ENCODE measurements around the gene TRIM7. TPM values are rescaled to one million over a fixed set of nuclear protein-coding genes. Genes with fewer than 3 reads are reported as not detected.

TRIM7 gene
- total and polyA plus RNA-seq, 2 donors (not counting 1 experiment from before 2014, with no cell fraction given), result 4.7 to 7.3 TPM

DNA sequence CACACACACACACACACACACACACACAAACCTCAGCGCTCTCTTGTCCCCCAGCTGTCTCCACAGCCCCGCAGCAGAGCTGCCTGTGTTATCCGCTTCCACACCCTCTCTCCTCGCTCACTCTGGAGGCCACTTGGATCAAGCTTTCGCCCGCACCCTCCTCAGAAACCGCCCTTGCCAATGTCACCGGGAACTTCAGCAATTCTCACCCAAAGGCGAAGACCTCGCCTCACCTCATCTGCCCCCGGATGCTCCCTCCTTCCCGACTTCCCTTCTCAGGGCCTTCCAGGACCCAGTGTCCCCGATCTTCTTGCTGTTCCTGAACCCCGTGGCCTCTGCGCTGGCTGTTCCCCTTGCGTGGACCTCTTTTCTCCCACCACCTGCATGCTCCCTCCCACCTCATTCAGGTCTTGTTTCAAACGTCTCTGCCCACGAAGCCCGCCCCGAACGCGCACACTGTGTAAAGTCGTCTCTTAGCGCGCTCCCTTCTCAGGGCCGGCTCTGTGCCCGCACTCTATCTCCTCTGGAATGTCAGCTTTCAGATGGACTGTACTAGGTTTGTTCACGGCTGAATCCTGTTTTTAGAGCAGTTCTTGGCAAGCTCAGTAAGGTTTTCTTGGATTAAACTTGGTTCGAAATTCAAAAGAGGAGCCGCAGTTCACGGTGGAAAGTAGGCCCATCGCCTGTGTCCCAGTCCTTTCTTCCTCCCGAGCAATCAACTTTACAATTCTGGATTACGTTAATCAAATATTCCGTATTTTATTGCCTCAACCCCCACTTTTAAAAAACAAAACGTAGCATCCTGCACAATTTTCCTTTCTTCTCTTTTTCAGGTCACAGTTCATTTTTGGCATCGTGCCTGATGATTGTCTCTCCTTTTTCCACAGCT lies 1.0 kb upstream of the TRIM7 start:
- Histone ChIP-seq H3K9ac (ENCODE audit: insufficient read depth, low read length) (no peak overlapping the region), H3K4me3 (replicated peaks in 1 of 4; ENCODE audit: control extremely low read depth in 1 of 4, insufficient read depth in 1 of 4, low read depth in 3 of 4, low read length in 4 of 4) (peak overlapping the region; percentile 9 to 62 (median 28)), H3K4me2 (ENCODE audit: extremely low read depth, insufficient read depth, low read length) (peak overlapping the region; percentile 81), H3K9me3 (ENCODE audit: control insufficient read depth, insufficient read depth, low read depth, low read length) (no peaks in the 10 kb centered on the region), H2AFZ (ENCODE audit: low read length) (peak overlapping the region; percentile 31), H3K27ac (ENCODE audit: insufficient read depth, low read length) (no peak overlapping the region), H3K27me3 (ENCODE audit: control insufficient read depth, insufficient read depth, low read length) (no peaks in the 10 kb centered on the region), H3K79me2 (ENCODE audit: control insufficient read depth, insufficient read depth, low read length) (no peaks in the 10 kb centered on the region), H3K36me3 (ENCODE audit: control insufficient read depth, insufficient read depth, low read length) (no peaks in the 10 kb centered on the region), H3K4me1 (ENCODE audit: control insufficient read depth, extremely low read depth, insufficient read depth, low read length) (peaks cover 8% of the 10 kb centered on the region), H4K20me1 (ENCODE audit: control insufficient read depth, extremely low read depth, insufficient read depth, low read length) (no peaks in the 10 kb centered on the region)
- TF ChIP-seq EZH2 (IDR thresholded peaks at IDR 0.05; ENCODE audit: low read length, missing control alignments), result no peak
- TF ChIP-seq, protein P1, sequence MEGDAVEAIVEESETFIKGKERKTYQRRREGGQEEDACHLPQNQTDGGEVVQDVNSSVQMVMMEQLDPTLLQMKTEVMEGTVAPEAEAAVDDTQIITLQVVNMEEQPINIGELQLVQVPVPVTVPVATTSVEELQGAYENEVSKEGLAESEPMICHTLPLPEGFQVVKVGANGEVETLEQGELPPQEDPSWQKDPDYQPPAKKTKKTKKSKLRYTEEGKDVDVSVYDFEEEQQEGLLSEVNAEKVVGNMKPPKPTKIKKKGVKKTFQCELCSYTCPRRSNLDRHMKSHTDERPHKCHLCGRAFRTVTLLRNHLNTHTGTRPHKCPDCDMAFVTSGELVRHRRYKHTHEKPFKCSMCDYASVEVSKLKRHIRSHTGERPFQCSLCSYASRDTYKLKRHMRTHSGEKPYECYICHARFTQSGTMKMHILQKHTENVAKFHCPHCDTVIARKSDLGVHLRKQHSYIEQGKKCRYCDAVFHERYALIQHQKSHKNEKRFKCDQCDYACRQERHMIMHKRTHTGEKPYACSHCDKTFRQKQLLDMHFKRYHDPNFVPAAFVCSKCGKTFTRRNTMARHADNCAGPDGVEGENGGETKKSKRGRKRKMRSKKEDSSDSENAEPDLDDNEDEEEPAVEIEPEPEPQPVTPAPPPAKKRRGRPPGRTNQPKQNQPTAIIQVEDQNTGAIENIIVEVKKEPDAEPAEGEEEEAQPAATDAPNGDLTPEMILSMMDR (conservative IDR thresholded peaks at IDR 0.05 in 1 of 2, IDR thresholded peaks at IDR 0.05 in 1 of 2; ENCODE audit: low read depth in 1 of 2, low read length in 2 of 2), result no peak
- DNase-seq (ENCODE audit: low read depth in 2 of 2), result peak; percentile 31 to 39

DNA sequence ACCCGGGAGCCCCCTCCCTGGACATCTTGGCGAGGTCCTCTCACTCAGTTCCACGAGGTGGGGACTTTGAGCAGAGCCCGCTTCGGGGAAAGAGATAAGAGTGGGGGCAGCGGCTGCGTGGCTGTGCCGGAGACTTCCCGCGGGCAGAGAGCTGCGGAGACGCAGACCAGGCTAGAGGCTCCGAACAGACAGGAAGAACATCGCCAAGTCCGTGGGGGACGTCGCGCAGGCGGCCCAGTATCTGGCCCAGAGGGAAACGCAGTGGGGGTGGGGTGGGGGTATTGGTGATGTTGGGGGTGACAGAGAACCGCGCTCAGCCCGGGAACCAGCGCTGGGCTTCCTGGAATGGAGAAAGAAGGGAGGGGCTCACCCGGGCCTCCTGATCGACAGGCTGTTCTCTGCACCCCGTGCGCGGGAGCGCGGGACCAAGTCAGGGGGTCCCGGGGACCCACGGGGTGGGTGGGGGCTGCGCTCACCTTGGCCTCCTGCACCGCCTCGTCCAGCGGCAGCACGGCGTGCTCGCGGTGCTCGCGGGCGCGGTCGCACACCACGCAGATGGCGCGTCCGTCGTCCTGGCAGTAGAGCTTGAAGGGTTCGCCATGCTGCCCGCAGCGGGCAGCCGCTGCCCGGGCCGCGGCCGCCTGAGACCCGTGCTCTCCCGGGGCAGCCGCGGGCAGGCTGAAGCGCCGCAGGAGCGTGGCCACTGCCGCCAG lies 727 bp downstream of the TRIM7 start:
- Histone ChIP-seq H3K27ac (ENCODE audit: insufficient read depth, low read length) (no peak overlapping the region), H2AFZ (ENCODE audit: low read length) (peak overlapping the region; percentile 31), H3K9ac (ENCODE audit: insufficient read depth, low read length) (peak overlapping the region; percentile 58), H4K20me1 (ENCODE audit: control insufficient read depth, extremely low read depth, insufficient read depth, low read length) (no peaks in the 10 kb centered on the region), H3K4me1 (ENCODE audit: control insufficient read depth, extremely low read depth, insufficient read depth, low read length) (peaks cover 8% of the 10 kb centered on the region), H3K27me3 (ENCODE audit: control insufficient read depth, insufficient read depth, low read length) (no peaks in the 10 kb centered on the region), H3K4me3 (replicated peaks in 1 of 4; ENCODE audit: control extremely low read depth in 1 of 4, insufficient read depth in 1 of 4, low read depth in 3 of 4, low read length in 4 of 4) (peak overlapping the region; percentile 42 to 62 (median 60)), H3K9me3 (ENCODE audit: control insufficient read depth, insufficient read depth, low read depth, low read length) (no peaks in the 10 kb centered on the region), H3K36me3 (ENCODE audit: control insufficient read depth, insufficient read depth, low read length) (no peaks in the 10 kb centered on the region), H3K4me2 (ENCODE audit: extremely low read depth, insufficient read depth, low read length) (peak overlapping the region; percentile 81), H3K79me2 (ENCODE audit: control insufficient read depth, insufficient read depth, low read length) (no peaks in the 10 kb centered on the region)
- TF ChIP-seq, protein P1 (conservative IDR thresholded peaks at IDR 0.05 in 1 of 2, IDR thresholded peaks at IDR 0.05 in 1 of 2; ENCODE audit: low read depth in 1 of 2, low read length in 2 of 2), result peak in 1 of 2 donors; percentile 3
- no peak for TF ChIP-seq EZH2 (IDR thresholded peaks at IDR 0.05; ENCODE audit: low read length, missing control alignments)
- peak in 1 of 2 donors; percentile 22 for DNase-seq (ENCODE audit: low read depth in 2 of 2)

DNA sequence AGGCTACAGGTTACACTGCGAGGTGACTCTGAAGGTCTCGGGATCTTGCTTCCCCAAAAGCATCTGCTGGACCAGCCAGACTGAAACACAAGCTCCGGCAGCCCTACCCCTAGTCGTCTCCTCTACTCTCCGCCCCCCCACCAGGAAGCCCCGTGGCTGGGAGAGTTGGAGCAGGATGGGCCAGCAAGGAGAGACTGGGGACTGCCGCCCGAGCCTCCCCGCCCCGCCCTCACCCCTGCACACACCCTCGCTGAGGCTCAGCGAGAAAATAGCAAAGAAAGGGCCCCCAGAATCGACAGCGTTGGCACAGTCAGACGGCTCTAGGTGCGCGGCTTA lies 1.3 kb downstream of the TRIM7 start:
- Histone ChIP-seq H3K4me3 (replicated peaks in 1 of 4; ENCODE audit: control extremely low read depth in 1 of 4, insufficient read depth in 1 of 4, low read depth in 3 of 4, low read length in 4 of 4) (peak overlapping the region; percentile 42 to 62 (median 60)), H3K9ac (ENCODE audit: insufficient read depth, low read length) (no peak overlapping the region)
- no peak for DNase-seq (ENCODE audit: low read depth in 2 of 2)

More for the DNA sequence above, 1.3 kb downstream of the TRIM7 start:
- Histone ChIP-seq H4K20me1 (ENCODE audit: control insufficient read depth, extremely low read depth, insufficient read depth, low read length) (no peaks in the 10 kb centered on the region), H3K9me3 (ENCODE audit: control insufficient read depth, insufficient read depth, low read depth, low read length) (no peaks in the 10 kb centered on the region), H3K79me2 (ENCODE audit: control insufficient read depth, insufficient read depth, low read length) (no peaks in the 10 kb centered on the region), H3K27me3 (ENCODE audit: control insufficient read depth, insufficient read depth, low read length) (no peaks in the 10 kb centered on the region), H2AFZ (ENCODE audit: low read length) (no peak overlapping the region), H3K4me1 (ENCODE audit: control insufficient read depth, extremely low read depth, insufficient read depth, low read length) (peaks cover 8% of the 10 kb centered on the region), H3K27ac (ENCODE audit: insufficient read depth, low read length) (no peak overlapping the region), H3K4me2 (ENCODE audit: extremely low read depth, insufficient read depth, low read length) (peak overlapping the region; percentile 55), H3K36me3 (ENCODE audit: control insufficient read depth, insufficient read depth, low read length) (no peaks in the 10 kb centered on the region)
- TF ChIP-seq EZH2 (IDR thresholded peaks at IDR 0.05; ENCODE audit: low read length, missing control alignments), result no peak
- TF ChIP-seq, protein P1 (conservative IDR thresholded peaks at IDR 0.05 in 1 of 2, IDR thresholded peaks at IDR 0.05 in 1 of 2; ENCODE audit: low read depth in 1 of 2, low read length in 2 of 2), result no peak

Measured in fibroblast of lung (primary cell).